Activated CD4-positive, CD25-positive, alpha-beta regulatory T cell treated with anti-CD3 and anti-CD28 coated beads, Interleukin-2, amount 50 U/mL, for 16 hours (primary cell): Measurements from ENCODE around the gene SARDH.

Experiments
- DNase-seq: peaks from one replicate; pipeline ENCODE4 v3.0.0-alpha.2; 2020; ENCODE audit warnings: low read depth, low spot score

Gene SARDH

GRCh38 chr9:133650026-133650425, 88.1 kb downstream of the SARDH start:
- no peak for DNase-seq

- DNase-seq, result no peak
Measured at GRCh38 chr9:133649194-133649593, 89.0 kb downstream of the SARDH start.

- DNase-seq, result no peak
Measured at GRCh38 chr9:133647765-133648469, 90.2 kb downstream of the SARDH start.

GRCh38 chr9:133647148-133647547, 91.0 kb downstream of the SARDH start:
- DNase-seq, result no peak

- DNase-seq, result no peak
Measured at GRCh38 chr9:133645021-133645765, 93.0 kb downstream of the SARDH start.

GRCh38 chr9:133643978-133644760, 94.0 kb downstream of the SARDH start:
- DNase-seq, result no peak

- DNase-seq, result no peak
Measured at GRCh38 chr9:133643362-133643755, 94.8 kb downstream of the SARDH start.

GRCh38 chr9:133642708-133643361, 95.3 kb downstream of the SARDH start:
- DNase-seq, result no peak

GRCh38 chr9:133641861-133642595, 96.1 kb downstream of the SARDH start:
- DNase-seq, result no peak

- no peak for DNase-seq
Measured at GRCh38 chr9:133641396-133641655, 96.8 kb downstream of the SARDH start.

GRCh38 chr9:133640580-133641395, 97.4 kb downstream of the SARDH start:
- DNase-seq, result no peak

- DNase-seq, result no peak
Measured at GRCh38 chr9:133640160-133640559, 98.0 kb downstream of the SARDH start.

GRCh38 chr9:133639613-133640012, 98.5 kb downstream of the SARDH start:
- DNase-seq, result no peak

- DNase-seq, result no peak
Measured at GRCh38 chr9:133638711-133639110, 99.4 kb downstream of the SARDH start.

- DNase-seq, result no peak
Measured at GRCh38 chr9:133638076-133638475, 100.1 kb downstream of the SARDH start.

- no peak for DNase-seq
Measured at GRCh38 chr9:133637451-133638055, 100.6 kb downstream of the SARDH start.

- DNase-seq, result no peak
Measured at GRCh38 chr9:133636902-133637301, 101.2 kb downstream of the SARDH start.

- no peak for DNase-seq
Measured at GRCh38 chr9:133635533-133636531, 102.3 kb downstream of the SARDH start, which contains the start of gene DBH. DBH (plus strand) TSS chr9:133636363; CDS start chr9:133636372, 9 bp downstream.

GRCh38 chr9:133635098-133635497, 103.1 kb downstream of the SARDH start:
- no peak for DNase-seq
